Tibial nerve (tissue), 4 donors: ENCODE data around the gene SWAP70. TPM values are rescaled to one million over a fixed set of nuclear protein-coding genes. Genes with fewer than 3 reads are reported as not detected.
"Not testable (repeated sequence)": the region's sequence is repeated elsewhere in the genome, so short reads cannot be mapped to it uniquely, and the experiment has no call there.

ENCODE experiments used
- DNase-seq, 2 donors: peaks; one replicate each; pipeline ENCODE4 v3.0.0-alpha.2; 2019; ENCODE audit warnings: low spot score in 2 of 2
- H3K27ac ChIP-seq, 4 donors: fragments of 200-600 bp; sonication (generic) in 3 of 4; one replicate each; pipeline ENCODE4 v1.5.1; 2017 to 2019; ENCODE audit warnings: mild to moderate bottlenecking in 1 of 4
- H3K27me3 ChIP-seq, 2 donors: fragments of 200-600 bp; sonication (generic) in 1 of 2; one replicate each; pipeline versions ENCODE4 v1.5.1 to v1.6.0; 2017 to 2019
- H3K36me3 ChIP-seq, 3 donors: fragments of 200-600 bp; sonication (generic); one replicate each; pipeline ENCODE4 v1.5.1; 2018 to 2019
- H3K4me1 ChIP-seq, 4 donors: fragments of 200-600 bp; sonication (generic) in 3 of 4; one replicate each; pipeline ENCODE4 v1.5.1; 2017 to 2019
- H3K4me3 ChIP-seq, 4 donors: fragments of 200-600 bp; sonication (generic) in 3 of 4; one replicate each; pipeline ENCODE4 v1.5.1; 2017 to 2019; ENCODE audit warnings: mild to moderate bottlenecking in 1 of 4, moderate library complexity in 1 of 4
- H3K9me3 ChIP-seq, 4 donors: fragments of 200-600 bp; sonication (generic) in 3 of 4; one replicate each; pipeline ENCODE4 v1.5.1; 2017 to 2019
- EP300 ChIP-seq, 2 donors: sonication (generic); formaldehyde crosslinking; IDR thresholded peaks; one replicate each; pipeline ENCODE4 v1.6.1; 2017; ENCODE audit warnings: antibody characterized with exemption in 2 of 2, mild to moderate bottlenecking in 1 of 2
- POLR2A ChIP-seq, 2 donors: fragments of 450-650 bp; IDR thresholded peaks; one replicate each; pipeline ENCODE4 v1.6.1; 2017; ENCODE audit warnings: antibody characterized with exemption in 2 of 2, mild to moderate bottlenecking in 2 of 2, moderate library complexity in 2 of 2
- WGBS, 2 donors: methylation state at CpG; one replicate each; pipeline ENCODE4 v1.1.5; 2018; 5-methylcytosine and 5-hydroxymethylcytosine counted together
- total RNA-seq, 4 donors: library from RNA; depleted of rRNA; stranded (reverse); fragments of >200 nt; gene quantifications; one replicate each; pipeline ENCODE4 v1.1.0, GENCODE V29; 2016
- TF ChIP-seq, protein P1 (sequence below), 5 experiments: fragments of 200-600 bp in 3 of 5; fragments of 450-650 bp in 2 of 5; sonication (generic) in 3 of 5; IDR thresholded peaks; one replicate each; pipeline ENCODE4 v1.5.1; 2016 to 2019; ENCODE audit warnings: antibody characterized with exemption in 5 of 5, mild to moderate bottlenecking in 3 of 5, moderate library complexity in 2 of 5

Gene SWAP70
- total RNA-seq, 4 donors from 2014 or later = 51.0 to 79.1 (median 66.9) TPM

DNA sequence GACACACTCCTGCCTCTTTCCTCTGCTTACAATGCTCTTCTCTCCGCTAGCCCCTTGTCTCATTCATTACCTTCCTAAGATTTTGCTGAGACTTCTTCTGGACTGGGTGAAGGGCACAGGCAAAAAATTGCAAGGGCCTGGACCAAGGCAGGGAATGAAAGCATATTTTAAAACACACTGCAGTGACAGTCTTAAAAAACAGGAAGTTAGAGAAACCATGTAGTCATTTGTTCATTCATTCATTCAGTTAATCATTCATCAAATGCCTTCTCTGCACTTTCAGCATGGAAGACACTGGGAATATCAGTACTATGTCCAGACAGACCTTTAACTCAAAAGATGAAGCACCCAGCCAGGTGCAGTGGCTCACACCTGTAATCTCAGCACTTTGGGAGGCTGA lies 44.9 kb upstream of the SWAP70 start:
- no peak for DNase-seq
- WGBS, 2 donors = 92 to 100% methylated on average over 1 of the region's 1 CpG
- no peak overlapping the region for H3K27ac ChIP-seq
- no peaks in the 10 kb centered on the region for H3K9me3 ChIP-seq
- no peaks in the 10 kb centered on the region for H3K27me3 ChIP-seq
- TF ChIP-seq POLR2A (IDR thresholded peaks at IDR 0.05) = no peak
- TF ChIP-seq, protein P1, sequence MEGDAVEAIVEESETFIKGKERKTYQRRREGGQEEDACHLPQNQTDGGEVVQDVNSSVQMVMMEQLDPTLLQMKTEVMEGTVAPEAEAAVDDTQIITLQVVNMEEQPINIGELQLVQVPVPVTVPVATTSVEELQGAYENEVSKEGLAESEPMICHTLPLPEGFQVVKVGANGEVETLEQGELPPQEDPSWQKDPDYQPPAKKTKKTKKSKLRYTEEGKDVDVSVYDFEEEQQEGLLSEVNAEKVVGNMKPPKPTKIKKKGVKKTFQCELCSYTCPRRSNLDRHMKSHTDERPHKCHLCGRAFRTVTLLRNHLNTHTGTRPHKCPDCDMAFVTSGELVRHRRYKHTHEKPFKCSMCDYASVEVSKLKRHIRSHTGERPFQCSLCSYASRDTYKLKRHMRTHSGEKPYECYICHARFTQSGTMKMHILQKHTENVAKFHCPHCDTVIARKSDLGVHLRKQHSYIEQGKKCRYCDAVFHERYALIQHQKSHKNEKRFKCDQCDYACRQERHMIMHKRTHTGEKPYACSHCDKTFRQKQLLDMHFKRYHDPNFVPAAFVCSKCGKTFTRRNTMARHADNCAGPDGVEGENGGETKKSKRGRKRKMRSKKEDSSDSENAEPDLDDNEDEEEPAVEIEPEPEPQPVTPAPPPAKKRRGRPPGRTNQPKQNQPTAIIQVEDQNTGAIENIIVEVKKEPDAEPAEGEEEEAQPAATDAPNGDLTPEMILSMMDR (IDR thresholded peaks at IDR 0.05) = no peak
- no peak for TF ChIP-seq EP300 (IDR thresholded peaks at IDR 0.05)
- peaks cover 0 to 14% (median 9%) of the 10 kb centered on the region in 4 donors for H3K4me1 ChIP-seq
- no peaks in the 10 kb centered on the region for H3K36me3 ChIP-seq
- H3K4me3 ChIP-seq = no peak overlapping the region

DNA sequence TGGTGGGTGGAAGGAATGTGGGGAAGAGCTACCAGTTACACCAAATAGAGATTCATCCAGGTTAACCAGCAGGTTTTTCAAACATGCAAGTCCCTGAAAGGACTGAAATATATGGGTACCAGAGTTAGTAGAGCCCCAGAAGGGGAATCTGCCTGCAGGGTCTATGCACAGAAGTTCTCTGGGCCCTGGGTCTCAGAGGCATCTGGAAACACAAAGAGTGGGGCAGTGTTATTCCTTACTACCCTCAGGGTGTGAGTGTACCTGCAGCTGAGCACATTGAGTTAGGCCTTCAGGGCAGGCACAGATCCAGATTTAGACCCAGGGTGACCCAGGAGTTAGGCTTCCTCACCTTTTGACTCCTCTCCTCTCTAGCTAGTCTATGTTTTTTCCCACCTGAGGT lies 43.9 kb upstream of the SWAP70 start:
- TF ChIP-seq, protein P1 (IDR thresholded peaks at IDR 0.05) = no peak
- TF ChIP-seq EP300 (IDR thresholded peaks at IDR 0.05) (no peak), POLR2A (IDR thresholded peaks at IDR 0.05) (no peak)
- Histone ChIP-seq H3K27ac (no peak overlapping the region), H3K4me3 (no peak overlapping the region), H3K4me1 (peaks cover 0 to 6% (median 4%) of the 10 kb centered on the region in 4 donors), H3K9me3 (no peaks in the 10 kb centered on the region), H3K36me3 (no peaks in the 10 kb centered on the region), H3K27me3 (no peaks in the 10 kb centered on the region)
- DNase-seq = no peak

DNA sequence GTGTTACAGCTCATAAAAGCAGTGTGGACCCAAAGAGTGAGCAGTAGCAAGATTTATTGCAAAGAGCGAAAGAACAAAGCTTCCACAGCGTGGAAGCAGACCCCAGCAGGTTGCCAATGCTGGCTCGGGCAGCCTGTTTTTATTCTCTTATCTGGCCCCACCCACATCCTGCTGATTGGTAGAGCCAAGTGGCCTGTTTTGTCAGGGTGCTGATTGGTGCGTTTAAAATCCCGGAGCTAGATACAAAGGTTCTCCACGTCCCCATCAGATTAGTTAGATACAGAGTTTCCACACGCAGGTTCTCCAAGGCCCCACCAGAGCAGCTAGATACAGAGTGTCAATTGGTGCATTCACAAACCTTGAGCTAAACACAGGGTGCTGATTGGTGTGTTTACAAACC lies 41.5 kb upstream of the SWAP70 start:
- H3K4me1 ChIP-seq, H3K27me3 ChIP-seq, H3K36me3 ChIP-seq, DNase-seq, H3K9me3 ChIP-seq, H3K4me3 ChIP-seq, H3K27ac ChIP-seq: not testable (repeated sequence)
- 93 to 95% methylated on average over 7 of the region's 7 CpGs for WGBS, 2 donors

- not testable (repeated sequence) for H3K36me3 ChIP-seq, H3K27me3 ChIP-seq, H3K4me3 ChIP-seq, H3K4me1 ChIP-seq, H3K27ac ChIP-seq, DNase-seq, H3K9me3 ChIP-seq
- 94% methylated on average over 15 of the region's 23 CpGs; no CpG with 5 or more reads in 1 of the 2 donors for WGBS, 2 donors
Measured at GRCh38 chr11:9623053-9623452, 40.8 kb upstream of the SWAP70 start.

- no peak for DNase-seq
- Histone ChIP-seq H3K27me3 (no peaks in the 10 kb centered on the region), H3K4me3 (no peak overlapping the region), H3K9me3 (no peaks in the 10 kb centered on the region), H3K36me3 (no peaks in the 10 kb centered on the region), H3K27ac (no peak overlapping the region), H3K4me1 (peaks cover 0 to 5% (median 2%) of the 10 kb centered on the region in 4 donors)
- TF ChIP-seq EP300 (IDR thresholded peaks at IDR 0.05) (no peak), POLR2A (IDR thresholded peaks at IDR 0.05) (no peak)
- TF ChIP-seq, protein P1 (IDR thresholded peaks at IDR 0.05) = no peak
Measured at GRCh38 chr11:9624448-9624847, 39.4 kb upstream of the SWAP70 start.

- 57 to 67% methylated on average over 6 of the region's 6 CpGs for WGBS, 2 donors
- no peak for DNase-seq
- peaks cover 0 to 5% (median 2%) of the 10 kb centered on the region in 4 donors for H3K4me1 ChIP-seq
- no peak overlapping the region for H3K27ac ChIP-seq
- no peak overlapping the region for H3K4me3 ChIP-seq
- no peak for TF ChIP-seq POLR2A (IDR thresholded peaks at IDR 0.05)
- no peak for TF ChIP-seq EP300 (IDR thresholded peaks at IDR 0.05)
- TF ChIP-seq, protein P1 (IDR thresholded peaks at IDR 0.05) = no peak
- H3K36me3 ChIP-seq = no peaks in the 10 kb centered on the region
- H3K27me3 ChIP-seq = no peaks in the 10 kb centered on the region
- H3K9me3 ChIP-seq = no peaks in the 10 kb centered on the region
Measured at GRCh38 chr11:9625162-9625561, 38.7 kb upstream of the SWAP70 start.
